Urinary bladder (tissue), 4 donors: ENCODE results near the gene EEFSEC. TPM values are rescaled to one million over a fixed set of nuclear protein-coding genes. Genes with fewer than 3 reads are reported as not detected.

ENCODE experiments used
- DNase-seq: peaks from one replicate; pipeline ENCODE4 v3.0.0-alpha.2; 2015; ENCODE audit errors: extremely low spot score
- H3K27ac ChIP-seq: one replicate; pipeline ENCODE4 v1.5.1; 2013; ENCODE audit warnings: low read depth, mild to moderate bottlenecking, moderate library complexity
- H3K36me3 ChIP-seq: one replicate; pipeline ENCODE4 v1.6.1; 2013; ENCODE audit warnings: mild to moderate bottlenecking, moderate library complexity; ENCODE audit not compliant: insufficient read depth
- H3K4me1 ChIP-seq: one replicate; pipeline ENCODE4 v1.6.1; 2013; ENCODE audit warnings: mild to moderate bottlenecking, moderate library complexity; ENCODE audit not compliant: insufficient read depth
- H3K4me3 ChIP-seq: one replicate; pipeline ENCODE4 v1.5.1; 2013; ENCODE audit warnings: low read depth, low read length
- WGBS: extraction: QIAGEN DNeasy Blood & Tissue Kit; methylation state at CpG from one replicate; pipeline ENCODE4 v1.1.7; 2013; 5-methylcytosine and 5-hydroxymethylcytosine counted together
- polyA plus RNA-seq: library from polyadenylated mRNA; stranded (reverse); fragments of 200-250 nt; gene quantifications from one replicate; pipeline ENCODE4 v1.2.3, GENCODE V29; 2013
- total RNA-seq: library from RNA; depleted of rRNA; stranded (reverse); fragments of >200 nt; gene quantifications from one replicate; pipeline ENCODE4 v1.2.3, GENCODE V29; 2014
- donor health status: healthy with polysubstance abuse.
- donor health status: healthy.

EEFSEC gene
- total and polyA plus RNA-seq, 2 donors, result 4.2 to 18.5 TPM

DNA sequence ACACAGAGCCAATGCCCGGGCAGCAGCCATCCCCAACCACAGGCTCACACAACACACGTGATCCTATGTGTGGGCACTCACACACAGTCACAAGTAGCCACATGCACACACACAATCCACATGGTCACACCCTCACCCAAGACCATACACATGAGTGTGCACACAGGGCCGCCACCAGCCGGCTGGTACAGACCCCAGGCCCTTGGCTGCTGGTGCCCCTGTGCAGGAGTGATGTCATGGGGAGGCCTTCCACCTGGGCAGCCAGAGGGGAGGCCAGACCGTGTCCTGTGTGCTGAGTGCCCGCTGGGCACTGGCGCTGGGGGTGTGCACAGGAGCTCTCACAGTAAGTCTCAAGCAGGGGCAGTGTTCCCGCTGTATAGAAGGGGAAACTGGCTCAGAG, 276.5 kb downstream of the EEFSEC start:
- H3K4me3 ChIP-seq, result no peak overlapping the region
- H3K36me3 ChIP-seq, result no peaks in the 10 kb centered on the region
- H3K4me1 ChIP-seq, result peaks cover 2% of the 10 kb centered on the region
- DNase-seq, result no peak
- no peak overlapping the region for H3K27ac ChIP-seq
- WGBS, result 91% methylated on average over 8 of the region's 8 CpGs

DNA sequence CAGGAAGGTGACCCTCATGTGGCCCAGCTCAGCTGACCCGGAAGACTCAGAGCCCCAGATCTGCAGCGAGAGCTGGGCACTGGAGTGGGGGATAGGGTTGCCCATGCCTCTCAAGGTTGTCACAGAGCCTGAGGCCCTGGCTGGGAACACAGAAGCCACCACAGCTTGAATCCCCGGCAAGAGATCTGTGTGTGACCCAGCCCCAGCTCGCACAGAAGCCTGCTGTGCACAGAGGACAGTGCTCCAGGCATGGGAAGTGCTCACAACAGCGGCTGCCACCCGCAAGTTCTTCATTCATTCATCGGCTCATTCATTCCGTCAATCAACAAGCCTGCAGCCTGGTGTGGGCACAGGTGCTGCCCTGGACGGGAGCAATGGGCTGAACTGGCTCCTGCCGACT, 277.0 kb downstream of the EEFSEC start:
- peaks cover 2% of the 10 kb centered on the region for H3K4me1 ChIP-seq
- H3K36me3 ChIP-seq, result no peaks in the 10 kb centered on the region
- WGBS, result 82% methylated on average over 10 of the region's 10 CpGs
- H3K27ac ChIP-seq, result no peak overlapping the region
- no peak overlapping the region for H3K4me3 ChIP-seq
- DNase-seq, result no peak

GRCh38 chr3:128430731-128431130, 277.4 kb downstream of the EEFSEC start:
- peaks cover 2% of the 10 kb centered on the region for H3K4me1 ChIP-seq
- DNase-seq, result no peak
- 71% methylated on average over 8 of the region's 8 CpGs for whole genome bisulfite sequencing

GRCh38 chr3:128431803-128432300, 278.6 kb downstream of the EEFSEC start:
- H3K27ac ChIP-seq, result no peak overlapping the region
- no peak for DNase-seq
- 71% methylated on average over 13 of the region's 13 CpGs for WGBS
- peaks cover 2% of the 10 kb centered on the region for H3K4me1 ChIP-seq
- no peak overlapping the region for H3K4me3 ChIP-seq
- H3K36me3 ChIP-seq, result no peaks in the 10 kb centered on the region

More at GRCh38 chr3:128430731-128431130, 277.4 kb downstream of the EEFSEC start:
- Histone ChIP-seq H3K27ac (no peak overlapping the region), H3K36me3 (no peaks in the 10 kb centered on the region), H3K4me3 (no peak overlapping the region)

- Histone ChIP-seq H3K4me3 (peak overlapping the region; percentile 27), H3K4me1 (peaks cover 2% of the 10 kb centered on the region), H3K36me3 (no peaks in the 10 kb centered on the region), H3K27ac (no peak overlapping the region)
- DNase-seq, result no peak
- 11% methylated on average over 43 of the region's 43 CpGs for WGBS
These were observed 279.2 kb downstream of the EEFSEC start for GRCh38 chr3:128432301-128432970.

- 15% methylated on average over 53 of the region's 53 CpGs for WGBS
- H3K4me1 ChIP-seq, result peaks cover 2% of the 10 kb centered on the region
- no peak for DNase-seq
- H3K4me3 ChIP-seq, result peak overlapping the region; percentile 27
- H3K27ac ChIP-seq, result peak overlapping the region; percentile 35
- no peaks in the 10 kb centered on the region for H3K36me3 ChIP-seq
These were observed 279.9 kb downstream of the EEFSEC start for GRCh38 chr3:128432971-128433836.

- no peaks in the 10 kb centered on the region for H3K36me3 ChIP-seq
- whole genome bisulfite sequencing, result 60% methylated on average over 2 of the region's 2 CpGs
These were observed 280.5 kb downstream of the EEFSEC start for GRCh38 chr3:128433837-128434165.

DNA sequence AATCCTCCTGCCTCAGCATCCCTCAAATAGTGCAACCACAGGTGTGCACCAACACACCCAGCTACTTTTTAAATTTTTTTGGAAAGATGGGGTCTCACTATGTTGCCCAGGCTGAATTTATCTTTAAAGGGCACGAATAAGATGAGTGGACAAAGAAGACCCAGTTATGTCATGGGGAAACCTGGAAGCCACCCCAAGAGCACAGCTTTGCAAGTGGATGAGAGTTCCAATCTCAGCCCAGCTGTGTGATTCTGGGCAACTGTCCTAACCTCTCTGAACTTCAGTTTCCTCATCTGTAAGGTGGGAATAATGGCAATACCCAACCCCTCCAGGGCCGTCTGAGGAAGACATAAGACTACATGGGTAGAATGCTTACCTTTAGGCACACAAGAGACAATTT, 281.2 kb downstream of the EEFSEC start:
- Histone ChIP-seq H3K4me1 (no peaks in the 10 kb centered on the region), H3K27ac (no peak overlapping the region), H3K4me3 (no peak overlapping the region), H3K36me3 (no peaks in the 10 kb centered on the region)
- no peak for DNase-seq
- 95% methylated on average over 2 of the region's 2 CpGs for WGBS

More at GRCh38 chr3:128433837-128434165, 280.5 kb downstream of the EEFSEC start:
- Histone ChIP-seq H3K4me3 (no peak overlapping the region), H3K4me1 (no peaks in the 10 kb centered on the region), H3K27ac (no peak overlapping the region)
- DNase-seq, result no peak

DNA sequence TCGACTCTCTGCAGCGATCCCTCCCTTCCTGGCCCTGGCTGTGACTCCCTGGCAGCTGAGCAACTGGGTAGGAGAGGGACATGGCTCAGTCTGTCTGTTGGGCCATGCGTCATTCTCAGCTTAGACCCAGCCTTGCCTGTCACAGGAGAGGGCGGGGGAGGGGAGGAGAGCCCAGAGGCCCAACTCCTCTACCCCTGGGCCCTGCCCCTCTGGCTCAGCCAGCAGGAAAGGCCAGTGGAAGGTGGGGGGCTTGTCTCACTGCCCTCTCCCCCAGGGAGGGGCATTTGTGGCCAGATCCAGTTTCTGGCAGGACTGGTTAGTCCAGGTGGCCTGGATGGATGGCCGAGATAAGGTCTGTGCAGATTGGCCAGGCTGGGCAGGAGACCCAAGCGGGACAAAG, 281.8 kb downstream of the EEFSEC start:
- Histone ChIP-seq H3K27ac (no peak overlapping the region), H3K4me3 (no peak overlapping the region), H3K36me3 (no peaks in the 10 kb centered on the region), H3K4me1 (no peaks in the 10 kb centered on the region)
- WGBS, result 83% methylated on average over 6 of the region's 6 CpGs
- no peak for DNase-seq

- Histone ChIP-seq H3K4me3 (no peak overlapping the region), H3K27ac (no peak overlapping the region), H3K36me3 (no peaks in the 10 kb centered on the region), H3K4me1 (no peaks in the 10 kb centered on the region)
- no peak for DNase-seq
- WGBS, result 80% methylated on average over 5 of the region's 5 CpGs
These were observed 282.3 kb downstream of the EEFSEC start for GRCh38 chr3:128435561-128435960.

- H3K4me3 ChIP-seq, result no peak overlapping the region
- no peak overlapping the region for H3K27ac ChIP-seq
- H3K4me1 ChIP-seq, result no peaks in the 10 kb centered on the region
- no peaks in the 10 kb centered on the region for H3K36me3 ChIP-seq
- no peak for DNase-seq
- 79% methylated on average over 3 of the region's 3 CpGs for WGBS
These were observed 282.9 kb downstream of the EEFSEC start for GRCh38 chr3:128436214-128436613.

DNA sequence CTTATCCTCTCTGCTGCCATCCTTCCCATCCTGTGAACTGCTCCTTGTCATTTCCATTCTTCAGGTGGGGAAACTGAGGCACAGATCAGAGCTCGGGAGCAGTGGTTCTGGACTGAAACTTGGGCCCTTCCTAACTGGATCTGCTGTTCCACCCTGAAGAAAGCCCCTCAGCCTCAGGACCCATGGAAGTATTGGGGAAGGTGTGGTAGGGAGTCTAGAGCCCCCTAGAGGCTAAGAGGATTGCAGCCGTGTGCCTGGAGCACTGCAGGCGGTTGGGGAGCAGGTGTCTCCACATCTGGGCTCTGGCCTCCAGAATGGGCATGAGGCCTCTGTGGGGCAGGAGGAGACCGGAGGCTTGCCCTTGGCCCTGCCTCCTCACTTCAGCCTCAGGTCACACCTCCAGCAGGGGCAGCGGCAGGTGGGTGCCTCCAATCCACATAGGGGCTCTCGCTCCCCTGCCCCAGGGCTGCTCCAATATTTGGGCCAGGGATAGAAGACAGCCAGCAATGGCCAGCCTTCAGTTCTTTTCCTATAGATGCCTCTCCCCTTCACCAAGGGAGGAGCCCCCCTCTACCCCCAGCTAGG, 285.3 kb downstream of the EEFSEC start:
- Histone ChIP-seq H3K27ac (no peak overlapping the region), H3K36me3 (no peaks in the 10 kb centered on the region), H3K4me3 (no peak overlapping the region), H3K4me1 (no peaks in the 10 kb centered on the region)
- no peak for DNase-seq
- WGBS, result 69% methylated on average over 6 of the region's 6 CpGs

DNA sequence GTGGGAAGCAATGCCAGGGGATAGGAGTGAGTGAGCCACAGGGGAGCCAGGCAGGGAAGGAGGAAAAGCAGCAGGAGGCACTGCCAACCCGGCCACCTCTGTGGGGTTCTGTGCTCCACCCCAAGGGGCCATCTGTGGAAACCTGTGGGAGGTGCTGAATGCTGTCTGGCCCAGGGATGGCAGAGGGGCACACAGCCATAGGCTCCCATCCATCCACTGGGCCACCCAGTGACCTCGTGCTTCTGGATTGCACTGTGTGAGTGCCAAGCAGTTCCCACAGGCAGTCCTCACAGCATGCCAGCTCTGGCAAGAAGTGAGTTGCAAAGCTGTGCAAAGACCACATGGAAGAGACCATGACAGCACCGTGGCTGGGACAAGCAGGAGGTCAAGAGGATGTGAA, 285.9 kb downstream of the EEFSEC start:
- no peaks in the 10 kb centered on the region for H3K36me3 ChIP-seq
- WGBS, result 67% methylated on average over 3 of the region's 3 CpGs
- no peaks in the 10 kb centered on the region for H3K4me1 ChIP-seq
- H3K4me3 ChIP-seq, result no peak overlapping the region
- DNase-seq, result no peak
- H3K27ac ChIP-seq, result no peak overlapping the region

DNA sequence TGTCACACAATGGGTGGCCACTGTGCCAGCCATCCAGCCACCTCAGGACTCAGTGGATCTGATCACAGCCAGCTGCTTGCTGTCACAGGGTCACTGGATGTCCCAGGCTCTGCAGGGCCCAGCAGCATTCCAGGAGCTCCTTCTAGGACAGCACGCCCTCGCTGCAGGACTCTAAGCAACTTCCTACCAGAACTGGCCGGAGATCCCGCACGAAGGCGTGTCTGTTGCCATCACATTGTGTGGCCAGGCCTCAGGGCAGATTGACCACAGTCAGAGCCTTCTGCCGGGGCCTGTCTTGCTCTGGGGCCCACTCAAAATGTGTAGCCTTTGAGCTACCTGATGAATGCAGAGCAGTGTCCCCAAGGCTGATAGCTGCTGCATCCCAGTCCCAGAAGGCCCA, 288.8 kb downstream of the EEFSEC start:
- no peak for DNase-seq
- no peaks in the 10 kb centered on the region for H3K4me1 ChIP-seq
- 85% methylated on average over 7 of the region's 7 CpGs for WGBS
- no peak overlapping the region for H3K4me3 ChIP-seq
- no peaks in the 10 kb centered on the region for H3K36me3 ChIP-seq
- H3K27ac ChIP-seq, result no peak overlapping the region
